Stimulated activated CD8-positive, alpha-beta memory T cell treated with anti-CD3 and anti-CD28 coated beads, Interleukin-12 subunit alpha, Interleukin-12 subunit beta, amount 100 ng/mL, for 24 hours (primary cell): ENCODE measurements around the gene MNX1.

Experiments
- DNase-seq: peaks from one replicate; pipeline ENCODE4 v3.0.0-alpha.2; 2020; ENCODE audit errors: extremely low read depth

MNX1 gene

DNA sequence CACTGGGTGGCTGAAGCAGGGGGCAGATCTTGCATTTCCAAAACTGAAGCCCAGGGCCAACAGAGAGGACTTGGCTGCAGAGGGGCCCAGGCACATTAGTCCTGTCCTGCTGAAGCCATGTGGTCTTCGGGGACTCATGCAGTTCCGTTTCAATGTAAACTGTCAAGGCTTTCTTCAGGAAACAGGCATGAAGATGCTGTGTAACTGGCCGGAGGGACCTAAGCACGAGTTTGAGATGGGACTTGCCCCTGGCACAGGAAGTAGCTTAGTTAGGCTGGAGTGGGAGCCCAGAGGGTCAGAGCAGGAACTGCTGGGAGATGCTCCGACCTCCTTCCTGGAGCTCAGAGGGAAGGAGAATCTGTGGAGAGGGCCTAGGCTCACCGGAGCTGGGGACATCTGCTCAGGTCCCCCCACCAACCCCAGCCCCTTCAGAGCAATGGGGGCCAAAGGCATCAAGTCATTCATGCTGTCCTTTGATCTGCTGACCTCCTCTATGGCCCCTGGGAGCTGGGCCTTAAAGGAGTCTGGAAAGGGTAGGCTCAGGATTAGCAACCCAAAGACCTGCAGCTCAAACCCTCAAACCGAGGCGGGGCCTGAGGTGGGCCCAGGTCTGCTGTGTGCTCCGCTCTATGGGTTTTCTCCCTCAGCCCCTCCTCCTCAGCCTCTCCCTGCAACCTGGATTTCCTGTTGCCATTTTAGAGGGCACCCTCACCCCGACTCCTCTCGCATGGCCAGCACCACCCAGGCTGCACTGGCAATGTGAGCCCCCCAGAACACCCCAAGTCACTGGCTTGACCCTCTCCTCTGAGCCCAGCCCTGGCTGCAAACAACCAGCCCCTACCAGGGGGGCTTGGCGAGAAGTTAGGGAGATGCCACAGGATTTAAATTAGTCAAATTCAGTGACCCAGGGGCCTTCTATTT lies 4.4 kb upstream of the MNX1 start:
- DNase-seq, result no peak

- no peak for DNase-seq
Measured at GRCh38 chr7:157013602-157014549, 3.4 kb upstream of the MNX1 start.

- no peak for DNase-seq
Measured at GRCh38 chr7:157013101-157013500, 2.6 kb upstream of the MNX1 start.

DNA sequence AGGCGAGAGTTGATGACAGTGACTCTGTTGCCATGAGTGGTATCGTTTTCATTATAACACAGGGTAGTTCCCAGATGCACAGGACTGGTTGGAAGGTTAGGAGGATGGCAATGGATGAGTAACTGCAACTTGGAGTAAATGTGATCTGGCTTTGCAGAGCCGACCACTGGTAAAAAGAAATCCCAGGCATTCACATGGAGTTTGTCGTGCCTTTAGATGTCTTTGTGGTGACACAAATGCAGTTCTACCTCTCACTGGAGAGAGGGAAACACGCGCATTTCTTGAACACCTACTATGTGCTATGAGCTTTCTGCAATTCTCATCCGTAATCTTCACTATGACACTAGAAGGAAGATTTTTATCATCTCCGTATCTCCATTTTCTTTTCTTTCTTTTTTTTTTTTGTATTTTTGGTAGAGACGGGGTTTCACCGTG lies 1.7 kb upstream of the MNX1 start:
- no peak for DNase-seq

DNA sequence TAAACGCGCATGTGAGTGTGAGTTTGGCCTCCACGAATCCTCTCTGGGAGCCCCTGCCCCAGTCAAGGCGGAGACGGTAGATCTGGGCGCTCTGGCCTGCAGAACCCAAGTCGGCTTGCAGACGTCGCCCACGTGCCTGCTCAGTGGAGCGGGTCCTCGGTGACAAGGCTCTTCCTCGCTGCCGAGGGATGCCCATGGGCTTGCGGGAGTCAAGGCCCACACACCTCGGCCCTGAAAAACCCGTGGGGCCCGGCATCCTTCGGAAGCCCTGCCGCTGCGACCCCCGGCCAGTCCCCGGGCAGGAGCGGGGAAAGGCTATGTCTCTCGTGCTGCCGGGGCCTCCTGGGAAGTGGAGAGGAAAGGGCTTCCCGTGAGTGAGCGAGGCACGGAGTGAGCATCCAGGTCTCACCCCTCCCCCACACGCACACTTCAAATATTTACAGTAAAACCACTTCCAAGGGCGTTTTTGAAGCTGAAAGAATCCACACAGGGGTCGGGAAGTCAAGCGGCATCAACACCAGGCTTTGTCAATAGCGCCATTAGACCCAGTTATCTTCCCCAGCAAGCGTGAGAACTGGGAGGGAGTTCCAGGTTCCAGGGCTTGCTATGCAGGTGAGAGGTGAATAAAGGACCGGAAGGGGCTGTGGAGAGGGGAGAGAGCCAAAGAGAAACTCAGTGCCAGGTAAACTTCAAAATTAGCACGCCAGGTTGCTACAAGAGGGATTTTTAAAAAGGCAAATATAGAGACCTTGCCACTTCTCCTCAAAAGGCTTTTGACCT lies 1.1 kb upstream of the MNX1 start:
- DNase-seq, result no peak

GRCh38 chr7:157009778-157010587 lies 480 bp downstream of the MNX1 start:
- no peak for DNase-seq

- no peak for DNase-seq
Measured at GRCh38 chr7:157009170-157009777, 1.2 kb downstream of the MNX1 start.

GRCh38 chr7:157008206-157009169 lies 2.0 kb downstream of the MNX1 start:
- no peak for DNase-seq

GRCh38 chr7:157007470-157008066 lies 2.9 kb downstream of the MNX1 start:
- DNase-seq, result no peak

GRCh38 chr7:157006829-157007469 lies 3.5 kb downstream of the MNX1 start:
- DNase-seq, result no peak

- no peak for DNase-seq
Measured at GRCh38 chr7:157006205-157006747, 4.2 kb downstream of the MNX1 start.

- no peak for DNase-seq
Measured at GRCh38 chr7:157005456-157006204, 4.8 kb downstream of the MNX1 start.

DNA sequence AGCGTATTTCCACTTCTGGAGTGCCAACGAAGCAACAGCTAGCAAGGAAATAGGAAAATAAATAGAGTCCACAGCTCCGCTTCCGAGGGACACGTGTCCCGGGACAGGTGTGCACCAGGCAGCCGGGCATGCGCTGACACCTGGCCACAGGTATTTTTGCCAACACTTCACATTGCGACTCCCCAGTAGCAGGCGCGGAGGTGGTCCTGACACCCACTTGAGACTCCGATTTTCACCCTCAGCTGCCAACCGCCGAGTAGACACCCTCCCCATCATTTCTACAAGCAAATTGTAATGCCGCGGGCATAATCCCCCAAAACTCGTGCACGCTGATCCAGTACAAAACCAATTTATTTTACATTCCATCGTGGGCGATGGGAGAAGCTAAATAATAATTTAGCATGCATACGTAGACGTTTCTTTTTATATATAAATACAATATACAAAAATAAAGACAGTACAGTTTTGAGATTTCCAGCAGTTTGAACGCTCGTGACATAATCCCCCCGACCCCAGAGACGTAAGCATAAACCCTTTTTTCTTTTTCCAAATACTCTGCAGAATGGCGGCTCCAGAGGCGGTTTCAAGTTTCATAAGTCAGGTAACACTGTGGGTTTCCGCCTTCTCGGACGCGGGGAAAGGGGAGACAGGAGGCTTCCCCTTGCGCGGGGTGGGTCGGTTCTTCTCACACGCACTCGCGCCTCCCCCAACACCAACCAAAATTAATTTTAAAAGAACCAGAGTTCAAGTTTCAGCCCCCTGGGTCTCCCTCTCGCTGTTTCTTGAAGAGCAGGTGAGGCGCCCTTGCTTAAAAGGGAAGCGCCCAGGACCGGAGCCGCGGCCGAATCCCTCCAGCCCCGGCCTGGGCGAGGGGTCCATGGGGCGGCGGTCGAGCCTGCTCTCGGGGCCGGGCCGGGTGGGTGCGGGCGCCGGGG lies 5.7 kb downstream of the MNX1 start:
- DNase-seq, result no peak

DNA sequence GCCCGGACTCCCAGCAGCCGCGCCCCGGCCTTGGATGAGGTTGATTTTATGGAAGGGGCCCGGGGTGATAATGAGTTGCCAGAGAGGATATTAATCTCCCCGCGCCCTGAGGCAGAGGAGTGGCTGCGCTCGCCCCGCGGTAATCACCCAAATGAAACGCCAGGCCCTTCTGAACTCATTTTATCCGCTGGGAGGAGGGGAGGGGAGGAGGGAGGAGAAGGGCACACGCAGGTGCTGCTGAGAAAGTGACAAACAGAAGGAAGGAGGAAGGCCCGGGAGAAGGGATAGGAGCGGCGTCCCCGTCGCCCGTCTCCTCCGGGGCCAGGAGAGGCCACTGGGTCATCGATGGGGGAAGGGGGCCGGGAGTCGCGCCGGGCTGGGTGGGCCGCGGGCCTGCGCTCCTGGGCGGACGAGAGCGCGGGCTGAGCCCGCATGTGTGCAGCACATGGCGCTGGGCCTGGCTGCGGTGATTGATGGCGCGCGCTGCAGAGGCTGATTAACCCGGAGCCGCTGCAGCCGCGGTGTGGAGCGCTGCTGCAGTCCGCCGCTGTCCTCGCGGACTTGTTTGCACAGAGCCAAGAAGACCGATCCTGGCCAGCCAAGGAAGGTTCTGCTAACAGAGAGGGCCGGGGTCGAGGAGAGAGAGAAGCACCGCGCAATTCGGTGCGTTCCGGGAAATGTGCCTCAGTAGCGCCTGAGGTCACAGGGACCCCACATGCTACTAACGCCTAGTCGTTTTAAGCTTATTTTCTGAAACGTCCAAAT lies 6.5 kb downstream of the MNX1 start:
- DNase-seq, result no peak

GRCh38 chr7:157003445-157003755 lies 7.1 kb downstream of the MNX1 start:
- DNase-seq, result no peak
